Common myeloid progenitor, CD34-positive (primary cell): ENCODE results near the gene CHD8.
"Not testable (repeated sequence)": the region's sequence is repeated elsewhere in the genome, so short reads cannot be mapped to it uniquely, and the experiment has no call there.

Source experiments
- CTCF ChIA-PET: fragments of 350-600 bp; sonication (Branson Sonifier 250); formaldehyde crosslinking; loops from one replicate; lab custom pipeline; 2021; ENCODE audit warnings: antibody characterized with exemption; lab: Charles Lee
- POLR2A ChIA-PET: fragments of 350-600 bp; sonication (Branson Sonifier 250); formaldehyde crosslinking; loops from one replicate; lab custom pipeline; 2021; ENCODE audit warnings: antibody characterized with exemption; lab: Charles Lee
- DNase-seq, 3 donors: peaks; one replicate each; pipeline versions ENCODE4 v3.0.0 to v3.0.0-alpha.2; 2013
- H3K27ac ChIP-seq, 2 experiments: 1 replicate in 1 of 2; 2 replicates in 1 of 2; pipeline ENCODE4 v1.7.0; 2013; ENCODE audit warnings: inconsistent platforms in 2 of 2, low read length in 2 of 2, mild to moderate bottlenecking in 2 of 2, low read depth in 1 of 2, moderate library complexity in 1 of 2; ENCODE audit not compliant: severe bottlenecking in 2 of 2, insufficient read depth in 1 of 2, poor library complexity in 1 of 2
- H3K27me3 ChIP-seq, 5 experiments: replicated peaks in 2 of 5; 1 replicate in 3 of 5; 2 replicates in 2 of 5; pipeline versions ENCODE4 v1.6.1 to v1.7.0; 2013; ENCODE audit warnings: low read length in 4 of 5, mild to moderate bottlenecking in 2 of 5, moderate library complexity in 2 of 5, inconsistent platforms in 1 of 5; ENCODE audit not compliant: insufficient read depth in 5 of 5, control insufficient read depth in 4 of 5
- H3K36me3 ChIP-seq, 4 experiments: 1 replicate in 2 of 4; 2 replicates in 2 of 4; pipeline versions ENCODE4 v1.6.1 to v1.7.0; 2013; ENCODE audit warnings: low read length in 3 of 4, control low read depth in 1 of 4, mild to moderate bottlenecking in 1 of 4; ENCODE audit not compliant: control insufficient read depth in 4 of 4, insufficient read depth in 4 of 4
- H3K4me1 ChIP-seq, 4 experiments: 1 replicate in 3 of 4; 2 replicates in 1 of 4; pipeline versions ENCODE4 v1.6.1 to v1.7.1; 2013; ENCODE audit warnings: low read length in 3 of 4, mild to moderate bottlenecking in 3 of 4, control low read depth in 1 of 4, inconsistent platforms in 1 of 4, moderate library complexity in 1 of 4; ENCODE audit not compliant: control insufficient read depth in 4 of 4, insufficient read depth in 4 of 4; ENCODE audit errors: control extremely low read depth in 1 of 4
- H3K4me3 ChIP-seq, 7 experiments: 1 replicate in 4 of 7; 2 replicates in 3 of 7; pipeline versions ENCODE4 v1.5.1 to v1.7.0; 2013; ENCODE audit warnings: mild to moderate bottlenecking in 7 of 7, low read length in 6 of 7, moderate library complexity in 6 of 7, inconsistent platforms in 2 of 7, low read depth in 2 of 7, control low read depth in 1 of 7; ENCODE audit not compliant: insufficient read depth in 4 of 7, control insufficient read depth in 1 of 7; ENCODE audit errors: extremely low read depth in 1 of 7
- H3K9me3 ChIP-seq, 5 experiments: 1 replicate in 4 of 5; 2 replicates in 1 of 5; pipeline versions ENCODE4 v1.6.1 to v1.7.1; 2013; ENCODE audit warnings: low read length in 4 of 5, mild to moderate bottlenecking in 2 of 5, inconsistent platforms in 1 of 5, low read depth in 1 of 5, moderate library complexity in 1 of 5; ENCODE audit not compliant: control insufficient read depth in 4 of 5, insufficient read depth in 2 of 5; ENCODE audit errors: control extremely low read depth in 1 of 5
- WGBS: methylation state at CpG from one replicate; pipeline ENCODE4 v1.1.5; 2013; ENCODE audit not compliant: insufficient coverage; 5-methylcytosine and 5-hydroxymethylcytosine counted together

Gene CHD8

DNA sequence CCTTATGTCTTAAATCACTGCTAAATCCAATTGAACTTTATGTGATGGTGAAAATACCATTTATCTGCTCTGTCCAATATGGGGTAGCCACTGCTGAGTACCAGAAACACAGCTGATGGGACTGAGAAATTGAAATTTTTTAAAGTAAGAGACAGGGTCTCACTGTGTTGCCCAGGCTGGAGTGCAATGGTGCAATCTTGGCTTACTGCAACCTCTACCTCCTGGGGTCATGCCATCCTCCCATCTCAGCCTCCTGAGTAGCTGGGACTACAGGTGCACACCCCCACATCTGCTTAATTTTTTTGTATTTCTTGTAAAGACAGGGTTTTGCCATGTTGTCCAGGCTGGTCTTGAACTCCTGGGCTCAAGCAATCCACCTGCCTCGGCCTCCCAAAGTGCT is 83.1 kb downstream of the CHD8 start:
- POLR2A ChIA-PET, H3K27me3 ChIP-seq, H3K27ac ChIP-seq, H3K4me1 ChIP-seq, H3K9me3 ChIP-seq, H3K4me3 ChIP-seq, DNase-seq: not testable (repeated sequence)
- CTCF ChIA-PET = interaction anchor here (1.5 kb wide), 1 partner anchor 75 kb away, joined by 3 read pairs; no protein-coding TSS in a partner anchor
- 100% methylated on average over 1 of the region's 1 CpG for WGBS
- peaks cover 12 to 55% (median 42%) of the 10 kb centered on the region in 4 experiments for H3K36me3 ChIP-seq

DNA sequence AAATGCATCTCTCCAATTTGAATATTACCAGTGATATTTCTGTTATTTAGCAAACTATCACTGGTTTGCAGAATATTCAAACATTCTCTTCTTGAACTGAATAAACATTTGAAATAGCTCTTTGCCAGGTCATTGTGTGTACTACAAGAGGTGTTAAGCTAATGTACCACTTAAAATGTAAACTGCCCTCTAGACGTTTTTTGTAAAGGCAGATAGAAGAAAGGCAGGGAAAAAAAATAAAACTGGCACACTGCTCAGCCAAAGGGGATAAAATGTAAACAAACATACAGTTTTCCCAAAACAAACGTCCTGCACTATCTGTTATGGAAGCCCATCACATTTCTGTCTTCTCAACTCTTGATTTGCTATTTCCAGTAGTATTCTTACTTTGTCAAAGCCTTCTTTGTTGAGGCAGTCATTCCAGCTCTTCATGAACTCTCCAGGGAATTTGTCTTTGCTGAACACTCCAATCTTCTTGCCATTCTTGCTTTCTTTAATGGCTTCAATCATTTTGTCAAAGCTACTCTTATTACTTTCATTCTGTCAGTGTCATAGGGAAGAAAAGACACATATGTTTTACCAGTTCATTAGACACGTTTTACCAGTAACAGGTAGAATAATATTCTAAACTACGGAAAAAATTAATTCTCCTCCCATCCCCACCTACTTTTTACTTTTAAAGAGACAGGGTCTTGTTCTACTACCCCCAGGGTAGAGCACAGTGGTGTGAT is 85.8 kb downstream of the CHD8 start:
- 100% methylated on average over 2 of the region's 4 CpGs for WGBS
- ChIA-PET POLR2A (no interaction called here), CTCF (no interaction called here)
- H3K4me3 ChIP-seq = no peak overlapping the region
- H3K4me1 ChIP-seq = no peaks in the 10 kb centered on the region
- H3K27me3 ChIP-seq = no peaks in the 10 kb centered on the region
- H3K27ac ChIP-seq = no peak overlapping the region
- no peaks in the 10 kb centered on the region for H3K9me3 ChIP-seq
- H3K36me3 ChIP-seq = peaks cover 16 to 76% (median 60%) of the 10 kb centered on the region in 4 experiments
- DNase-seq = no peak

DNA sequence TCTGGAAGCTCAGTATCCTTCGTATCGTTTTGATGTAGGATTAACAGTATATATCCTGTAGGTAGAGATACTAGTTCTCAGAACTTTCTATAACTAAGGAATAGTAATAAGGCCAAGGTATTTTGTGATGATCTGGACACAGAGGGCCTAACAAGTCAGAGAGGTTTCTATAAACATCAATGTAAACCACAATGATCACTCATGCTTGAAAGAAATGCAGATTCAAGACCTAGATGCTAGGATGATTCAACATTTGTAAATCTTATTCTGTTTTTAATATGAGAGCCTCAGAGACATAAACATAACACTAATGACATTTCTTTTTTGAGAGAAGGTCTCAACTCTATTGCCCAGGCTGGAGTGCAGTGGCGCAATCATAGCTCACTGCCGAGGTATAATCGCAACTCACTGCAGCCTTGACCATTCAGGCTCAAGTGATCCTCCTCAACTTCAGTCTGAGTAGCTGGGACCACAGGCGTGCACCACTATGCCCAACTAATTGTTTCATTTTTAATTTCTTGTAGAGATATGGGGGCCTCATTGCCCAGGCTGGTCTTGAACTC is 88.3 kb downstream of the CHD8 start:
- no peaks in the 10 kb centered on the region for H3K27me3 ChIP-seq
- ChIA-PET POLR2A (no interaction called here), CTCF (no interaction called here)
- no peaks in the 10 kb centered on the region for H3K9me3 ChIP-seq
- 100% methylated on average over 3 of the region's 6 CpGs for WGBS
- peaks cover 25 to 95% (median 70%) of the 10 kb centered on the region in 4 experiments for H3K36me3 ChIP-seq
- no peaks in the 10 kb centered on the region for H3K4me1 ChIP-seq
- no peak overlapping the region for H3K27ac ChIP-seq
- no peak overlapping the region for H3K4me3 ChIP-seq
- no peak for DNase-seq

DNA sequence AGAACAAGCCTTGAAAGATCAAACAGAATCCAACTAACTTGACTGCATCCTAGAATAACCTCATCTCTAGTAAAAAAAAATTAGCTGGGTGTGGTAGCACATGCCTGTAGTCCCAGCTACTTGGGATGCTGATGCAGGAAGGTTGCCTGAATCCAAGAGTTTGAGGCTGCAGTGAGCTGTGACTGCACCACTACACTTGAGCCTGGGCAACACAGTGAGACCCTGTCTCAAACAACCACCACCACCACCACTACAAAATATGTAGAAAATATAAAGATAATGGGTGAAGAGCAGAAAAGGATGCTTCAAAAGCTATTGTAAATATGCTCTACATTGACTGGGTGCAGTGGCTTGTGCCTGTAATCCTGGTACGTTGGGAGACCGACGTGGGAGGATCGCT is 99.4 kb downstream of the CHD8 start:
- Histone ChIP-seq H3K9me3 (no peaks in the 10 kb centered on the region), H3K36me3 (peaks cover 50 to 94% (median 72%) of the 10 kb centered on the region in 4 experiments), H3K27ac (no peak overlapping the region), H3K4me1 (peaks cover 0 to 10% (median 4%) of the 10 kb centered on the region in 4 experiments), H3K27me3 (no peaks in the 10 kb centered on the region), H3K4me3 (no peak overlapping the region)
- CTCF ChIA-PET = interaction anchor here (1.0 kb wide), 1 partner anchor 106 kb away, joined by 3 read pairs; no protein-coding TSS in a partner anchor
- WGBS = 100% methylated on average over 4 of the region's 4 CpGs
- no peak for DNase-seq
- POLR2A ChIA-PET = no interaction called here

DNA sequence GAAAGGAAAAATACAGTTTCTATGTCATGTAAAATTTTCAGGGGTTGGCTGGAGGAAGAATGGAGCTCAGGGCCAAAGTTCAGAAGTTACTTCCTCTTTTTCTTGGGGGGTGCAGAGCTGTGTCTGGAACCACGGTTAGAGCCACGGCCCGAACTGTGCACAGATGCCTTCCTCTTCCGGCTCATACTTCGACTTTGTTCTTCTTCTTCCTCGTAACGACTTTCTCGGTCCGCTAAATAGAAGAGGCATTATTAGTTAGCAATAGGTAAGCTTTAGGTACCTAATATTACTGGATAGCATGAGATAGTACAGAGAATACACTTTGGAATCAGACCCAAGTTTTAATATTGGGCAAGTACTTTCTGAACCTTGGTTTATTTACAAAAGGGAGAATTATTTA is 103.3 kb downstream of the CHD8 start:
- Histone ChIP-seq H3K36me3 (peaks cover 30 to 65% (median 46%) of the 10 kb centered on the region in 4 experiments), H3K27me3 (no peaks in the 10 kb centered on the region), H3K4me1 (peaks cover 0 to 10% (median 4%) of the 10 kb centered on the region in 4 experiments), H3K4me3 (peak overlapping the region in 1 of 7 experiments; percentile 3), H3K27ac (peak overlapping the region in 1 of 2 experiments; percentile 34), H3K9me3 (no peaks in the 10 kb centered on the region)
- ChIA-PET CTCF (no interaction called here), POLR2A (no interaction called here)
- WGBS = no CpG with 5 or more reads among the region's 9 CpGs
- peak; percentile 48 to 80 (median 78) for DNase-seq

DNA sequence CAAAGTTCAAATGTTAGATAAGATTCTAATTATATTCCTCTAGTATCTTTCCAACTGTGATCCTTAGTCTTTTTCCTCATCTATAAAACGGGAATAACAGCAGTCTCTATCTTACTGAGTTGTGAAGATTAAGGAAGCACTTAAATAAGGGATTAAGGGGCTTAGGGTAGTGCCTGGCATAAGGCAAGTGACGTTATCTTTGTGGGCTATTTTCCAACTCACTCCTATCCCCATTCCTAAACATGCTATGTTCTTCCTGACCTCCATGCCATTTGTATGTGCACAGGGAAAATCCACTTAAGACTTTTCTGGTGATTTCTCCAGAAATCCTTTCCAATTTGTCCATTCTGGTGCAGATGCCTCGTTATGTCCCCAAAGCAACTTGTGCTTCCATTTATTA is 105.4 kb downstream of the CHD8 start:
- H3K36me3 ChIP-seq = peaks cover 13 to 44% (median 27%) of the 10 kb centered on the region in 4 experiments
- ChIA-PET CTCF (no interaction called here), POLR2A (no interaction called here)
- no peaks in the 10 kb centered on the region for H3K9me3 ChIP-seq
- no peaks in the 10 kb centered on the region for H3K27me3 ChIP-seq
- peaks cover 0 to 10% (median 4%) of the 10 kb centered on the region in 4 experiments for H3K4me1 ChIP-seq
- no peak overlapping the region for H3K4me3 ChIP-seq
- WGBS = no CpG with 5 or more reads among the region's 3 CpGs
- H3K27ac ChIP-seq = no peak overlapping the region
- no peak for DNase-seq

DNA sequence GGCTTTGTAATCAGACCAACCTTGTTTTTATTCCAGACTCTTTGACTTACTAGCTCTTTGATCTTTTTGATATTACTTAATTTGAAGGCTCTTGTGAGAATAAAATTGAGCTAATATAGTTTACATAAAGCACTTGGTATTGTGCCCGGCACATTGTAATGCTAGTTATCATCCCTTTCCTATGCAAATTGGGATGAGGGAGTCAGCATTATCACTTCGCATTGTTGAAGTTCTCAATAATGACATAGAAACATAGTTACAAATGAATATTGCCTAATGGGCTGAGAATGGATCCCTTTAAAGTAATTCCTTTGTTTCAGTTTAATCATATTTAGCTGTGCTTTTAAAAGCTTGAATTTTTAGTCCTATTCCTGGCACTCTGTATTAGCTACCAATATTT is 108.7 kb downstream of the CHD8 start:
- Histone ChIP-seq H3K9me3 (no peaks in the 10 kb centered on the region), H3K27ac (no peak overlapping the region), H3K27me3 (no peaks in the 10 kb centered on the region), H3K4me1 (peaks cover 0 to 10% (median 7%) of the 10 kb centered on the region in 4 experiments), H3K36me3 (peaks cover 3 to 18% (median 10%) of the 10 kb centered on the region in 4 experiments), H3K4me3 (no peak overlapping the region)
- WGBS = no CpG with 5 or more reads among the region's 2 CpGs
- DNase-seq = no peak
- POLR2A ChIA-PET = interaction anchor here (0.5 kb wide), 1 partner anchor 27 kb away, joined by 3 read pairs; no protein-coding TSS in a partner anchor
- CTCF ChIA-PET = interaction anchor here (0.7 to 1.2 kb wide), 3 partner anchors 54 to 116 kb away, joined by 3 to 4 read pairs (median 3); no protein-coding TSS in a partner anchor
